Esophagus muscularis mucosa (tissue), 4 donors: Measurements from ENCODE around the gene PLEKHA5.

Source experiments
- EP300 ChIP-seq: sonication (generic); formaldehyde crosslinking; IDR thresholded peaks from one replicate; pipeline ENCODE4 v1.6.1; 2017; ENCODE audit warnings: antibody characterized with exemption
- POLR2A ChIP-seq: fragments of 450-650 bp; IDR thresholded peaks from one replicate; pipeline ENCODE4 v1.6.1; 2017; ENCODE audit warnings: antibody characterized with exemption, moderate library complexity, mild to moderate bottlenecking, low read depth
- POLR2AphosphoS5 ChIP-seq, 2 donors: sonication (generic); formaldehyde crosslinking; IDR thresholded peaks; one replicate each; pipeline ENCODE4 v1.6.1; 2017; ENCODE audit warnings: antibody characterized with exemption in 2 of 2
- TF ChIP-seq, protein P1 (sequence below), 3 experiments: fragments of 200-600 bp in 2 of 3; fragments of 450-650 bp in 1 of 3; sonication (generic) in 2 of 3; IDR thresholded peaks; one replicate each; pipeline ENCODE4 v1.5.1; 2017 to 2019; ENCODE audit warnings: antibody characterized with exemption in 3 of 3, mild to moderate bottlenecking in 2 of 3, moderate library complexity in 1 of 3

DNA sequence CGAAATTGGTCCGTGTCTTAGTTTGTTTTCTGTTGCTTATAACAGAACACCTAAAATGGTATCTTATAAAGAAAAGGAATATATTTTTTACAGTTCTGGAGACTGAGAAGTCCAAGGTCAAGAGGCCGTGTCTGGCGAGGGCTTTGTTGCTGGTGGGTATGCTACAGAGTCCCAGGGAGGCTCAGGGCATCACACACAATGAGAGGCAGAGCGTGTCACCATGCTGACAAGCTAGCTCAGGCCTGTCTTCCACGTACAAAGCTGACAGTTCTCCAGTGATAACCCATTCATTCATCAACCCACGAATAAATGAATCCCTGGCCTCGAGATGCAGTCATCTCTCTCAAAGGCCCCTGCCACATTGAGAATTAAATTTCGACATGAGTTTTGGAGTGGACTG lies 253.0 kb downstream of the PLEKHA5 start:
- TF ChIP-seq, protein P1, sequence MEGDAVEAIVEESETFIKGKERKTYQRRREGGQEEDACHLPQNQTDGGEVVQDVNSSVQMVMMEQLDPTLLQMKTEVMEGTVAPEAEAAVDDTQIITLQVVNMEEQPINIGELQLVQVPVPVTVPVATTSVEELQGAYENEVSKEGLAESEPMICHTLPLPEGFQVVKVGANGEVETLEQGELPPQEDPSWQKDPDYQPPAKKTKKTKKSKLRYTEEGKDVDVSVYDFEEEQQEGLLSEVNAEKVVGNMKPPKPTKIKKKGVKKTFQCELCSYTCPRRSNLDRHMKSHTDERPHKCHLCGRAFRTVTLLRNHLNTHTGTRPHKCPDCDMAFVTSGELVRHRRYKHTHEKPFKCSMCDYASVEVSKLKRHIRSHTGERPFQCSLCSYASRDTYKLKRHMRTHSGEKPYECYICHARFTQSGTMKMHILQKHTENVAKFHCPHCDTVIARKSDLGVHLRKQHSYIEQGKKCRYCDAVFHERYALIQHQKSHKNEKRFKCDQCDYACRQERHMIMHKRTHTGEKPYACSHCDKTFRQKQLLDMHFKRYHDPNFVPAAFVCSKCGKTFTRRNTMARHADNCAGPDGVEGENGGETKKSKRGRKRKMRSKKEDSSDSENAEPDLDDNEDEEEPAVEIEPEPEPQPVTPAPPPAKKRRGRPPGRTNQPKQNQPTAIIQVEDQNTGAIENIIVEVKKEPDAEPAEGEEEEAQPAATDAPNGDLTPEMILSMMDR (IDR thresholded peaks at IDR 0.05): no peak
- TF ChIP-seq EP300: no peak
- TF ChIP-seq POLR2A: no peak
- no peak for TF ChIP-seq POLR2AphosphoS5 (IDR thresholded peaks at IDR 0.05)
